NCI-H2227 (cell line): ENCODE measurements around the gene NOTCH3.

Source experiments
- DNase-seq: peaks from one replicate; lab custom pipeline; 2025; ENCODE audit not compliant: unreplicated experiment; lab: John Stamatoyannopoulos, UW

NOTCH3 gene

DNA sequence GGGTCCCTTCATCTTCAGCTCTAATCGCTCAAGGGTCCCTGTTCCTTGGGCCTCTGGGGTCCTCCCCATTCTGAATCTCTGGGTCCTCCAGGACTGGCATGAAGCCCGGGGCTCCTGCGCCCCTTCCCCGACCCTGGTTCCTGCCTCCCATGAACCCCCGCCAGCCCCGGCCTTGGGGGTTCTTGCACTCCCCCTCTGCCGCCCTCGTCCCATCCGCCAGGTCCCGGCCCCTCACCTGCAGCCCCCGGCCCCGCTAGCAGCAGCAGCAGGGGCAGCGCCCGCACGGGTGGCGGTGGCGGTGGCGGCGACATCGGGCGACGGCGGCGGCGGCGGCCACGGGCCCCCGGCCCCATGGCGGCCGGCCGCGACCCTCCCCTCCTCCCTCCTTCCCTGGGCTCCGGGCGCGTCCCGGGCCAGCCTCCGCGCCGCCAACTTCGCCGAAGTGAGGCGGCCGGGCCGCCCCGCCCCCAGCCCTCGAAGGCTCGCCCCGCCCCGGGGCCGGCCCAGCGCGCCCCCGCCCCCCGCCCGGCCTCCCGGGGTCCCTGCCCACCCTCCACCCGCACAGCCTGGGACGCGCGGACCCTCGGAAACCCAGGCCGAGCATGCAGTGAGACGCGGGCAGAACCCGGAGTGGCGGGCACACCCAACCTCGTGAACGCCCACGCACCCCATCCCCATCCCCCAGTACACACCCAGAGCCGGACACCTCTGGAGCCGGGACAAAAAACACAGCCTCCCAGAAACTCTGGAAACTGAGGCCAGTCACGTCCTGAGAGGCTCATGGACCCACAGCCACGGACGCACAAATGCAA, at the start of gene NOTCH3:
NOTCH3 (minus strand) TSS at position 443 of the 812 bp plus-strand sequence; CDS start at position 353, 90 bp downstream.
- peak; percentile 17 for DNase-seq

- no peak for DNase-seq
Measured at GRCh38 chr19:15250640-15250993, 49.8 kb upstream of the NOTCH3 start.

- no peak for DNase-seq
Measured at GRCh38 chr19:15249972-15250639, 49.3 kb upstream of the NOTCH3 start.

GRCh38 chr19:15249528-15249874, 48.7 kb upstream of the NOTCH3 start:
- no peak for DNase-seq

- DNase-seq, result no peak
Measured at GRCh38 chr19:15248648-15249527, 48.1 kb upstream of the NOTCH3 start.

- DNase-seq, result no peak
Measured at GRCh38 chr19:15248106-15248505, 47.3 kb upstream of the NOTCH3 start.

DNA sequence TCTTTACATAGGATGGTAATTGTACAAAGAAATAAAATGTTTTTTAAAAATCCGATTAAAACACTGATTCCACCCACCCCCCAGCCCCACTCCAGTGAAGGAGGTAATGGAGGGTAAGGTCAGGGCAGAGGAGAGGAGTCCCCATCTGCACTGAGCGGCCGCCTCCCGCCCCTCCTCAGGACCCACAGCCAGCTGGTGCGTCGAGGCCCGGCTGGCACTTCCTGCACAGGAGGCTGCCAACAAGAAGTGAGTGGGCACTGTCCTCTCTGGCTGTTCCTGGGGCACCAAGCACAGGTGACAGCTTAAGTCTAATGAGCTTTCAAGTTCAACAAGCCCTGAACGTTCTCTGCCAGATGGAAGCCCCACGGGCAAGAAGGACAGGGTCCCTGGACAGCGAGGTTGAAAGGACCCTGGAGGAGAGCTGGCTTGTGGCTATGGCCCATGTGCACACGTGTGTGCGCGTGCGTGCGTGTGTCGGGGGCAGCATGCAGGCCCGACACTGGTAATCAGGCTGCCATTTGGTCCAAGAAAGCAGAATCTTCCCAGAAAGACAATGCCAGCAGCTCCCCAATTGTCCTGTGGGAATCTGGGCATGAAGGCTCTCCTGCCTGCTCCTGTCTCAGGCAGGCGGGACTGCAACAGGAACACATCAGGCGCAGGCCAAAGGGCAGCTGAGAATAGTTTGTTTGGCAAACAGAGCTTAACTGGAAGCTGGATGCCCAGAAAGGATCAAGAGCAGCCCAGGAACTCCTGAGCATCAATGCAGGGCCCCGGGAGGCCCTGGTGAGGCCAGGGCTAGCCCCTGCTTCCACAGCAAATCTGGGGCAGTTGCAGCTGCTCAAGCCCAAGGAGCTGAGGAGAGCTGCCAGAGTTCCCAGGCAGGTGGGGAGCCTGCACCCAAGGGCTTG, 46.6 kb upstream of the NOTCH3 start:
- no peak for DNase-seq

DNA sequence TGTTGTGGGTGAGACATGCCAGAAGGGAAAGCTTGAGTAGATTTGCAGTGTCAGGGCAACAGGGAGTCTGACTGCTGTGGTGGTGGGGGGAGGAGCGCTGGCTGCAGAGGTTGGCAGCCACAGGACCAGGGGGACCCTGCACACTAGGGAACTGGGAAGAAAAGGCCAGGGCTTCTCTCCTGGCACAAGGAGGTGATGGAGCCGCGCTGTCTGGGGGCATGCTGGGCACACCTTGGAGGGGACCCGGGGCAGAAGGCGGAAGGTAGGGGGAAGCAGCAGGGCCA, 45.3 kb upstream of the NOTCH3 start:
- DNase-seq, result no peak

DNA sequence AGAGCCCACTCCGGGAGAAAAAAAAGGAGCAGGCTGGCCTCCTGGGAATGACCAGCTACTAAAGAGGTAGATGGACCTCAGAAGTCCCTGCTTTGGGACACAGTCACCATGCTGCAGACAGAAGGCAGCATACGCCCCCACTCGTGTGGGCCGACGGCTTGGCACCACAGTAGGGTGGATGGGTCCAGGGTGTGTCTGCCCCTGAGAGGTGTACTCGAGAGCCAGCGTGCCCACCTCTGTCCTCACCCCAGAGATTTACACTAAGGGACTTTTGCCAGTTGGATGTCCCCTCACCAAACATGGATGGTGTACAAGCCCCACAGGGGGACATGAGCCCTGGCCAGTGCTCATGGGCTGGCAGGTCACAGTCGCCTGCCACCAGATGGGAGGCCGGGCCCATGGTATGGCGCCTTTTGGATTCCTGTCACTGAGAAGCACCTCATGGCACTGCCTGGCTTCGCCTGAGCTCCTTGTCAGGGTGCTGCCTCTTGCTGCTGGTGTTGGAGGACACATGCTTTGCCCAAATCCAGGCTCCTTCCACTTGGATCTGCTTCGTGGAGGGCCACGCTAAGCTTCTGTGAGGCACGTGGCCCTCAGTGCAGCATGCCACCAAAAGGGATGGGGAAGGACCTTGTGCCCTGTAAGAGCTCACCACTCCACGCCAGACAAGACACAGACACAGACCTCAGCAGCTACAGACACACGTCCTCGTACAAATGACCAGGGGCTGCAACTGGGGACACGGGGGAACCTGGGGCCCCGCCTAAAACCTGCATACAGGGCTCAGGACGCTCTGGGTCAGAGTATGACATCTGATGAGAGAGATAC, 44.8 kb upstream of the NOTCH3 start:
- no peak for DNase-seq

DNA sequence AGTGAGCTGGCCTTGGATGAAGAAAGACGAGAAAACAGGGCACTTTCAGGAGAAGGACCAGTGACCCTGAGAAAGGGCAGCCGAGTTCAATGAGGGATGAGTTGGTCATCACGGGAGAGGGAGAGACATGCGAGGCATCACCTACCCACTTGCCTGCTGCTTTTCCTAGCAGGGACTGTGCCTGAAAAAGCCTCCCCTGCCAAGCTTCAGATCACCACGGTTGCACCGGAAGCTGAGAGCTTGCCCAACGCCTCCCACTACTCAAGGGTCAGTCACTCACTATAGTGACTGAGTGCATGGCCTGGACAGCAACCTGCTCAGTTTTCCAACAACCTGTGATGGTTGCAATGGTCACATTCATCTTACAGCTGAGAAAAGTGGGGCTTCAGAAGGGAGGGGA, 44.0 kb upstream of the NOTCH3 start:
- no peak for DNase-seq

DNA sequence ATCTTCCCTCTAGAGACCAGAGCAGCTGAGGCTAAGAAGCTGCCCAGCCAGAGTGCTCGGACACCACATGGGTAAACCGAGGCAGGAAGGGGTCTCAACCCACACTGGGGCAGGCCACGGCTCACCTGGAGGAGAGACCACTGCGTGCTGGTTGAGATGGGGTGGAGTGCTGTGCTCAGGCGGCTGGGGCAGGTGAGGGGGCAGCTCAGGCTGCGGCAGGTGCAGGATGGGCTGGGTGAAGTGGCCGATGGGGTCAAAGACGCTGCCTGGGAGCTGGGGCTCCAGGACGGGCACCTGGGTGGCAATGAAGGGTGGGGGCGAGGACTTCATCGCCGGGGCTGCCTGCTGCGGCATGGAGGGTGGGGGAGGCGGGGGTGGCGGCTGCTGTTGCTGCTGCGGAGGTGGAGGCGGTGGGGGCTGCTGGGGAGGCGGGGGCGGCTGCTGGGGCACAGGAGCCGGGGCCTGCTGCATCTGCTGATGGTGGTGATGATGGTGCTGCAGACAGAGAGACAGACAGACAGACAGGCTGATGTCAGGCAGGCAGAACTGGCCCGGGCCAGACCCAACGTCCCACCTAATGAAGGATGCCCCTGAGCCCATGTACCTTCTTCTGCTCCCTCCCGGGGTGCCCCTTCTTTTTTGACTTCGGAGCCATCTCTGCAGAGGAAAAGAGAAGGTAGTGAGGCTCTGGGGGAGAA, 43.5 kb upstream of the NOTCH3 start:
- no peak for DNase-seq

- DNase-seq, result no peak
Measured at GRCh38 chr19:15243236-15243957, 42.6 kb upstream of the NOTCH3 start.

- DNase-seq, result no peak
Measured at GRCh38 chr19:15241259-15241910, 40.6 kb upstream of the NOTCH3 start.

DNA sequence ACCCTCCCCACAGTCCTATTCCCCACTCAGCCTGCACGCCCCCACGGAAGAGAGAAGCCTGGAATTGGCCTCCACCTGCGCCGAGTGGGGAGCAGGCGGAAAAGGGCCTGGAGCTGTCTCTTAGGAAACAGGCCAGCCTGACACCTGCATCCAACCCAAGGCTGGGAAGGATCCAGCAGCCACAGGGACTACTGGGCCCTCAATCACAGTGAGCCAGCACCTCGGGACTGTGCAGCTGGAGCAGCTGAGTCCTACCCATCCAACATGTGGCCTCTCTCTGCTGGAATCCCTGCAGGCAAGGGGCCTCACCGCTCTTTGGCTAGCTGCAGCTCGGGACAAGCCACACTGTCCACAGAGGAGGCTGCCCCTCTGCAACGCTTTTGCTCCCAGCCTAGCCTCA, 39.7 kb upstream of the NOTCH3 start:
- no peak for DNase-seq

GRCh38 chr19:15239337-15239949, 38.6 kb upstream of the NOTCH3 start:
- no peak for DNase-seq

DNA sequence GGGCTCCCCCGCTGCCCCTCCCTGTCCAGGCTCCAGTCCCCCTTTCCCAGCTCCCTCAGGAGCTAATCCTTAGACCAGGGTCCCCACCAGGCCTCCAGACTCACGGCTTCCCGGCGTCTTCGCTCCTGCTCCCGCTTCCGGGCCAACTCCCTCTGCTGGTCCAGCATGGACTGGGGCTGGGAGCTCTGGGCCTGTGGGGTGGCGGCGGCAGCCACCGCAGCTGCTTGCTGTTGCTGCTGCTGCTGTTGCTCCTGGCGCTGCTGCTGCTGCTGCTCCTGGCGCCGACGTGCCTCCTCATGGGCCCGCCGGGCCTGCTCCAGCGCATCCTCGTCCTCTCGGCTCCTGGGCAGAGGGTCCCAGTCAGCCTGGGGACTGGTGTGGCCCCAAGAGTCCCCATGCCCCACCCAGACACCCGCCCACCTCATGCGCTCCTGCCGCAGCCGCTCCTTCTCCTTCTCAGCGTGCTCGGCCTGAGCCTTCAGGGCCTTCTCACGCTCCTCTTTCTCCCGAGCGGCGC, 37.9 kb upstream of the NOTCH3 start:
- no peak for DNase-seq

- no peak for DNase-seq
Measured at GRCh38 chr19:15237759-15238638, 37.2 kb upstream of the NOTCH3 start.
